ENCODE data around the gene AUTS2. TPM values are rescaled to one million over a fixed set of nuclear protein-coding genes. Genes with fewer than 3 reads are reported as not detected.
A peak's percentile ranks its signal among the peaks of the same experiment; 100 is the strongest.

Gene AUTS2
- total and polyA plus RNA-seq, 2 experiments from 2014 or later, result 32.0 to 91.0 TPM

GRCh38 chr7:70589010-70589409 is 990.7 kb downstream of the AUTS2 start:
- peaks cover 52% of the 10 kb centered on the region for H3K4me1 Mint-ChIP-seq
- no peaks in the 10 kb centered on the region for H3K9me2 ChIP-seq (ENCODE audit: insufficient read depth)
- H2AFZ ChIP-seq, result peak overlapping the region; percentile 1; the same call in 1 of the 2 replicates
- H3F3A ChIP-seq (replicated peaks; ENCODE audit: low read depth), result no peaks in the 10 kb centered on the region
- no peaks in the 10 kb centered on the region for H3K9me3 Mint-ChIP-seq
- TF ChIP-seq POLR2AphosphoS5 (IDR thresholded peaks at IDR 0.05; ENCODE audit: low read depth), result no peak
- TF ChIP-seq EZH2phosphoT487 (IDR thresholded peaks at IDR 0.05; ENCODE audit: unreplicated experiment), result no peak
- peak in 1 of 2 experiments; percentile 33; a peak in 2 of 4 replicates for TF ChIP-seq CTCF (conservative IDR thresholded peaks at IDR 0.05; ENCODE audit: low read depth in 2 of 2)
- TF ChIP-seq CREB1 (CRISPR knock-in tag; IDR thresholded peaks at IDR 0.05; ENCODE audit: low read depth), result no peak
- TF ChIP-seq ZNF114 (CRISPR knock-in tag; IDR thresholded peaks at IDR 0.05), result no peak
- peak; percentile 34 for DNase-seq (ENCODE audit: low spot score)
- peaks cover 22% of the 10 kb centered on the region for H3K4me1 ChIP-seq (ENCODE audit: insufficient read depth)
- no peaks in the 10 kb centered on the region for H3K36me3 ChIP-seq (ENCODE audit: insufficient read depth)
- peak; percentile 46 for ATAC-seq
- no peak overlapping the region for H3K4me2 ChIP-seq
- H3K36me3 Mint-ChIP-seq (ENCODE audit: low read depth), result no peaks in the 10 kb centered on the region
- no peak overlapping the region for H3K4me3 Mint-ChIP-seq
- no peak overlapping the region for H3K27ac Mint-ChIP-seq
- peaks cover 7% of the 10 kb centered on the region; the same call in 1 of the 2 replicates for H3K27me3 ChIP-seq (ENCODE audit: insufficient read depth)
- peaks cover 15% of the 10 kb centered on the region for H3K27me3 Mint-ChIP-seq (ENCODE audit: insufficient read depth, low read depth, poor library complexity)
- H3K27ac ChIP-seq (ENCODE audit: low read depth), result no peak overlapping the region
- no peaks in the 10 kb centered on the region; the same call in 1 of the 2 replicates for H4K20me1 ChIP-seq (replicated peaks; ENCODE audit: insufficient read depth)
- no peak overlapping the region for H3K4me3 ChIP-seq
- H3K79me2 ChIP-seq (replicated peaks; ENCODE audit: insufficient read depth), result no peaks in the 10 kb centered on the region

- H3K9me3 Mint-ChIP-seq, result no peaks in the 10 kb centered on the region
- Histone ChIP-seq H3K79me2 (replicated peaks; ENCODE audit: insufficient read depth) (no peaks in the 10 kb centered on the region), H3K9me2 (ENCODE audit: insufficient read depth) (no peaks in the 10 kb centered on the region), H4K20me1 (replicated peaks; ENCODE audit: insufficient read depth) (no peaks in the 10 kb centered on the region; the same call in 1 of the 2 replicates), H3K36me3 (ENCODE audit: insufficient read depth) (no peaks in the 10 kb centered on the region), H3K4me2 (no peak overlapping the region), H2AFZ (no peak overlapping the region), H3K4me3 (no peak overlapping the region), H3K27ac (ENCODE audit: low read depth) (no peak overlapping the region), H3K27me3 (ENCODE audit: insufficient read depth) (peaks cover 13% of the 10 kb centered on the region; the same call in 1 of the 2 replicates), H3F3A (replicated peaks; ENCODE audit: low read depth) (no peaks in the 10 kb centered on the region), H3K4me1 (ENCODE audit: insufficient read depth) (peaks cover 16% of the 10 kb centered on the region)
- no peaks in the 10 kb centered on the region for H3K36me3 Mint-ChIP-seq (ENCODE audit: low read depth)
- no peak for DNase-seq (ENCODE audit: low spot score)
- peaks cover 20% of the 10 kb centered on the region for H3K27me3 Mint-ChIP-seq (ENCODE audit: insufficient read depth, low read depth, poor library complexity)
- H3K27ac Mint-ChIP-seq, result peak overlapping the region; percentile 76; the same call in 1 of the 2 replicates
- H3K4me3 Mint-ChIP-seq, result no peak overlapping the region
- no peak for ATAC-seq
- H3K4me1 Mint-ChIP-seq, result peaks cover 50% of the 10 kb centered on the region
- TF ChIP-seq NANOG (IDR thresholded peaks at IDR 0.05; ENCODE audit: borderline replicate concordance) (no peak), ZNF114 (CRISPR knock-in tag; IDR thresholded peaks at IDR 0.05) (no peak), JUNB (IDR thresholded peaks at IDR 0.05; ENCODE audit: unreplicated experiment) (no peak), CTCF (conservative IDR thresholded peaks at IDR 0.05; ENCODE audit: low read depth in 2 of 2) (no peak)
These were observed 991.3 kb downstream of the AUTS2 start for GRCh38 chr7:70589590-70589989.

All from GM23338 (cell line).